Measurements from ENCODE around the gene SMC6.

DNA sequence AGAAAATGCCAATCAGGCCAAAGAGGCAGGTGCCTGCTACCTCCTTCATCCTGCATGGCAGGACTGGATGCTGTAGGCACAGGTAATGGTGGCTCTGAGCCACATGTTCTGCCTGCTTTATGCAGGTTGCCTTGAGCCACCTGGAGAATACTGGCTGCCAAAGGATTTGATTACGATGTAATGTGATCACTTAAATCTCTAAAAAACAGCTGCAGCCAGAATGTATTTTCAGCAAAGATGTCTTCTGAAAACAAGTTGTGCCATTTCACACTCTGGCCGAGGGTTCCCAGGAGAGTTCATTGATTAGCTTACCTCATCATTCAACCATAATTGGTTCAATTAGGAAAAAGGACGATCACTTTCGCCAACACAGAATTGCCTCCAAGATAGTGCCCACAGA, 44.7 kb upstream of the SMC6 start:
- TF ChIP-seq, protein P1, sequence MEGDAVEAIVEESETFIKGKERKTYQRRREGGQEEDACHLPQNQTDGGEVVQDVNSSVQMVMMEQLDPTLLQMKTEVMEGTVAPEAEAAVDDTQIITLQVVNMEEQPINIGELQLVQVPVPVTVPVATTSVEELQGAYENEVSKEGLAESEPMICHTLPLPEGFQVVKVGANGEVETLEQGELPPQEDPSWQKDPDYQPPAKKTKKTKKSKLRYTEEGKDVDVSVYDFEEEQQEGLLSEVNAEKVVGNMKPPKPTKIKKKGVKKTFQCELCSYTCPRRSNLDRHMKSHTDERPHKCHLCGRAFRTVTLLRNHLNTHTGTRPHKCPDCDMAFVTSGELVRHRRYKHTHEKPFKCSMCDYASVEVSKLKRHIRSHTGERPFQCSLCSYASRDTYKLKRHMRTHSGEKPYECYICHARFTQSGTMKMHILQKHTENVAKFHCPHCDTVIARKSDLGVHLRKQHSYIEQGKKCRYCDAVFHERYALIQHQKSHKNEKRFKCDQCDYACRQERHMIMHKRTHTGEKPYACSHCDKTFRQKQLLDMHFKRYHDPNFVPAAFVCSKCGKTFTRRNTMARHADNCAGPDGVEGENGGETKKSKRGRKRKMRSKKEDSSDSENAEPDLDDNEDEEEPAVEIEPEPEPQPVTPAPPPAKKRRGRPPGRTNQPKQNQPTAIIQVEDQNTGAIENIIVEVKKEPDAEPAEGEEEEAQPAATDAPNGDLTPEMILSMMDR (IDR thresholded peaks at IDR 0.05): no peak
- TF ChIP-seq EP300 (IDR thresholded peaks at IDR 0.05; ENCODE audit: low read depth): no peak
- no peak for TF ChIP-seq POLR2AphosphoS5 (IDR thresholded peaks at IDR 0.05)

All from transverse colon (tissue), 4 donors.